Measurements from ENCODE around the gene MAB21L3. TPM values are rescaled to one million over a fixed set of nuclear protein-coding genes. Genes with fewer than 3 reads are reported as not detected.

Gene MAB21L3
- total RNA-seq, 2 donors from 2014 or later: 0.12 TPM; not detected in 1

DNA sequence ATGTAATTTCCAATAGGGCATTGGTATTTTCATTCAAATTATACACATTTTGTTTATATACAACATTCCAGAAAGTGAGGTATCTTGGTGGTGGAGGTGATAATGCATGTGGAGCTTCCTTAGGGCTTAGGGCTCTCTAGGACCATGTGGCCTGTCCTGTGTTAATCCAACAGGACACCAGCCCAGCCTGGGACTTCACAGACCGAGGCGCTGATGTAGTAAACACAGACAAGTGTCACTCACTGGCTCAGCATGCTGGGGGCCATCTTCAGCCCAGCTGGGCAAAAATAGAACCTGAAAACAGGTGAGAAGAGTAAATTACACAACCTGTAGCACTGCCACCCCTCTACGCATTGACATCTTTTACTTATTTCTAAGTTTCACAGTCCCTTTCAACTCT is 66.7 kb downstream of the MAB21L3 start:
- ATAC-seq (no peak), DNase-seq (no peak)
- intact Hi-C loops (cut with DNase I): no loop called here

DNA sequence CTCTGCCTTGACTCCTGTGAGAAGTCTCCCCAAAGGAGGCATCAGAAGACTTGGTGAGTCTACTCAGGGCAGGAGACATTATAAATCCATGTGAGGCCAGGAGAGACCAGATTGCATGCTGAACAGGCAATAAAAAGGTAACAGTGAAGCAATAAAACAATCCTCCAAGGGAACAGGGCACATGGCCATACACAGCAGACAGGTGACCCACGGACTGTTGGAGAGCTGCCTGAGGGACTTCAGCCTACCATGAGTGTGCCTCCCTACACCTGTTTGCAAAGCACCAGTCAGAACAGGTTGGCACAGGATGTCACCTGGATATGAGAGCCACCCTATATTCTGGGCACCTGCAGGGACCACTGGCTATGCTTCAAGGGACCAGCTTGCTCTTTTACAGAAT is 67.6 kb downstream of the MAB21L3 start:
- intact Hi-C loops (cut with DNase I): no loop called here
- DNase-seq (no peak), ATAC-seq (no peak)

DNA sequence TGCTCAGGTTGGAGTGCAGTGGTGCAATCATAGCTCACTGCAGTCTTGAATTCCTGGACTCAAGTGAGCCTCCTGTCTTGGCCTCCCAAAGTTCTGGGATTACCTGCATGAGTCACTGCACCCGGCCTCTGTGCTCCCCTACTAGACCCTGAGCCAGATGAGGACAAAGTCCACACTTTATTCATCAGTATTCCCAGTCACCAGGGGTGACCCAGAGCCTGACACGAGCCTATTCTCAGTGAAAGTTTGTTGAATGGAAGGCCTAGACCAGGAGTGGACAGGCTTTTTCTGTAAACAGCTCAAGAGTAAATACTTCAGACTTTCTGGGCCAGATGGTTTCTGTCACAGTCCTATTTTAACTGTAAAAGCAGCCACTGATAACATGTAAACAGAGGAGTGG is 68.2 kb downstream of the MAB21L3 start:
- ATAC-seq: no peak
- intact Hi-C loops (cut with DNase I): no loop called here
- no peak for DNase-seq

DNA sequence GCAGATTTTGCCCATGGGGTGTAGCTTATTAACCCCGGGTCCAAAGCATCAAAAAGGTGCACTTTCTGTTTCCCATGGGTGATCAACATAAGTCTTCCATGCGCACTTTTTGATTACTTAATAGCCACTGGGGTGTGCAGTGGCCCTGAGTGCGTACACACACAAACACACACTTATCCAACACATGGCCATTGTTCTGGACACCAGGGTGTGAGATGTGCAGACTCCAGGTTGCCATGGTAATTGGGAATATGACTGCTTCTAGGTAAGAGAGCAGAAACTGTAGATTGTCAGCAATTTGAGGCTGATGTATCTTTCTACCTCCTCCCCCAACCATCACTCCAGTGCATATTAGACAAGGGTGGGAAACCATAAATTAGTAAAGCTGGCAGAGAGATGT is 68.8 kb downstream of the MAB21L3 start:
- ATAC-seq: peak in 1 of 2 donors; percentile 23
- intact Hi-C loops (cut with DNase I): no loop called here
- no peak for DNase-seq

DNA sequence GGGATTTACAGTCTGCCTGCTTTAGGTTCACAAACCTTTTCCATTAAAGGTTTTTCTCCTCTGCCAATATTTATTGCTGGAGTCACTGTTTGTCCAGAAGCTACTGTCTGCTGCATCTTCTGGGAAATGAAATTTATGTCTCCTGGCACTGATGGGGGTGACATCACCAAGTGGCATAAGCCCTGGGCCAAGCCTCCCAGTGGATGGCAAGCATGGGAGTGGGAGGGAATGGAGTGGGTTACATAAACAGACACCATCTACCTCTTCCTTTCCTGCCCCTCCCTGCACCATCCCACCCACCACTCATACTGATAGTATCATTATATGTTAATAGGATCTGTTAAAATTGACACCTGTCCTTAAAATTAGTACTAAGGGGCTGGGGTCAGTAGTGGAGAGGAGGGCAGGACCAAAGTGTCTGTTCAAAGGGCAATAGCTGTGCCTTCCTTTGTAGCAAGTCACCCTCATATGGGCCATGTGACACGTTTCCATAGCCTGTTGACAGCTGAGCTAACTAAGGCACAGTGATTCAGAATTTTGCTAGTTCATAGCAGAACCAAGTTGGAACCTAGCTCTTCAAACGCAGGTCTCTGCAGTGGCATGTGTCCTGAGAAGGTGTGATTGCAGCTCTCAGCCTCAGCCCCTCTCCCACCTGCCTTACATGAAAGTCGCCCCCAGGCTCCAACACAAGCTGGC is 71.0 kb downstream of the MAB21L3 start:
- ATAC-seq (no peak), DNase-seq (no peak)
- intact Hi-C loops (cut with DNase I): no loop called here

Other genes with a start within 250 kb of the MAB21L3 start
- gene SLC22A15, start 134.9 kb upstream of the MAB21L3 start, total RNA-seq: 1 to 10 TPM; 7.8 to 8.3 TPM

Measured in left cardiac atrium (tissue), 4 donors.